HepG2 (cell line): ENCODE measurements around the gene PRMT5. TPM values are rescaled to one million over a fixed set of nuclear protein-coding genes. Genes with fewer than 3 reads are reported as not detected.

Experiments used
- ARID4A ChIP-seq: sonication (generic); formaldehyde crosslinking; IDR thresholded peaks from 2 replicates; pipeline ENCODE4 v1.5.0; 2020; ENCODE audit warnings: mild to moderate bottlenecking, missing genetic modification reagents, borderline replicate concordance
- CBX5 ChIP-seq: sonication (generic); formaldehyde crosslinking; IDR thresholded peaks from 2 replicates; pipeline ENCODE4 v1.4.0; 2020; ENCODE audit warnings: missing genetic modification reagents, borderline replicate concordance
- DBP ChIP-seq: sonication (generic); formaldehyde crosslinking; IDR thresholded peaks from 2 replicates; pipeline ENCODE4 v1.4.0; 2020; ENCODE audit warnings: missing genetic modification reagents; ENCODE audit errors: not compliant biosample characterization
- HDAC1 ChIP-seq: sonication (generic); formaldehyde crosslinking; IDR thresholded peaks from 2 replicates; pipeline ENCODE4 v1.5.1; 2020; ENCODE audit warnings: mild to moderate bottlenecking, missing genetic modification reagents
- ISX ChIP-seq: sonication (generic); formaldehyde crosslinking; conservative IDR thresholded peaks from 2 replicates; pipeline ENCODE4 v1.5.0; 2020; ENCODE audit warnings: missing genetic modification reagents
- KAT8 ChIP-seq: IDR thresholded peaks from 2 replicates; pipeline ENCODE4 v1.6.1; 2016; ENCODE audit warnings: missing genetic modification reagents, missing compliant biosample characterization
- MLLT10 ChIP-seq: sonication (generic); formaldehyde crosslinking; IDR thresholded peaks from 2 replicates; pipeline ENCODE4 v1.4.0; 2020; ENCODE audit warnings: missing genetic modification reagents
- NFE2L2 ChIP-seq: fragments of 150-350 bp; IDR thresholded peaks from 2 replicates; pipeline ENCODE4 v1.6.1; 2014; ENCODE audit warnings: low read length
- RCOR2 ChIP-seq: IDR thresholded peaks from 2 replicates; pipeline ENCODE4 v1.6.1; 2016; ENCODE audit warnings: missing biosample characterization, missing genetic modification reagents
- SP1 ChIP-seq, 2 experiments: fragments of 450-650 bp in 1 of 2; sonication (generic) in 1 of 2; formaldehyde crosslinking in 1 of 2; IDR thresholded peaks; 2 replicates each; pipeline versions ENCODE4 v1.4.0 to v1.6.1; 2016 to 2020; ENCODE audit warnings: missing genetic modification reagents in 1 of 2
- TRIM24 ChIP-seq: sonication (generic); formaldehyde crosslinking; IDR thresholded peaks from 2 replicates; pipeline ENCODE4 v1.8.0; 2022; ENCODE audit warnings: mild to moderate bottlenecking, missing genetic modification reagents
- YEATS4 ChIP-seq: sonication (generic); formaldehyde crosslinking; IDR thresholded peaks from 2 replicates; pipeline ENCODE4 v1.4.0; 2020; ENCODE audit warnings: missing genetic modification reagents, borderline replicate concordance
- ZBTB4 ChIP-seq: sonication (generic); formaldehyde crosslinking; IDR thresholded peaks from 2 replicates; pipeline ENCODE4 v1.4.0; 2020; ENCODE audit warnings: missing genetic modification reagents, mild to moderate bottlenecking, borderline replicate concordance
- ZNF513 ChIP-seq: sonication (generic); formaldehyde crosslinking; conservative IDR thresholded peaks from 2 replicates; pipeline ENCODE4 v1.5.0; 2020; ENCODE audit warnings: missing genetic modification reagents
- ZNF549 ChIP-seq: sonication (generic); formaldehyde crosslinking; IDR thresholded peaks from 2 replicates; pipeline ENCODE4 v1.5.0; 2020; ENCODE audit warnings: missing genetic modification reagents
- ZNF672 ChIP-seq: sonication (generic); formaldehyde crosslinking; IDR thresholded peaks from 2 replicates; pipeline ENCODE4 v1.8.1; 2022; ENCODE audit warnings: missing genetic modification reagents
- ZNF704 ChIP-seq: sonication (generic); formaldehyde crosslinking; IDR thresholded peaks from 2 replicates; pipeline ENCODE4 v1.8.1; 2023; ENCODE audit warnings: mild to moderate bottlenecking, inconsistent platforms, moderate library complexity, missing genetic modification reagents, borderline replicate concordance
- polyA plus RNA-seq, 8 experiments: library from polyadenylated mRNA; depleted of rRNA in 3 of 8; stranded (reverse) in 7 of 8; unstranded in 1 of 8; fragments of >200 nt; fragmentation: Illumina TruSeq in 4 of 8; extraction: Trizol in 4 of 8; gene quantifications; 2 replicates each; pipeline versions ENCODE4 v1.2.1 to v1.2.3, GENCODE V29; 2011 to 2016; ENCODE audit warnings: low read depth in 4 of 8, missing spikeins in 1 of 8, mixed read lengths in 1 of 8; ENCODE audit not compliant: insufficient read depth in 1 of 8
- total RNA-seq, 5 experiments: library from RNA; depleted of rRNA; stranded (reverse); fragments of >200 nt; fragmentation: Illumina TruSeq; extraction: Trizol; gene quantifications; 2 replicates each; pipeline ENCODE4 v1.2.3, GENCODE V29; 2016; ENCODE audit warnings: low read depth in 1 of 5

PRMT5 gene
- total and polyA plus RNA-seq, 2 of the 13 experiments (the other 11 are each of a cell fraction or from before 2014, with no cell fraction given) = 210 to 354 TPM

GRCh38 chr14:22872033-22872832 is 56.9 kb downstream of the PRMT5 start (continued):
- TF ChIP-seq ZNF513 (CRISPR knock-in tag) (0 out of 2 replicates have a peak, but pooled peaks have one; percentile 82), KAT8 (peak; percentile 44; the same call in 1 of the 2 replicates), ZNF549 (CRISPR knock-in tag) (no peak), ZNF672 (CRISPR knock-in tag) (no peak), NFE2L2 (peak; percentile 45; the same call in 1 of the 2 replicates), MLLT10 (CRISPR knock-in tag) (no peak), ZNF704 (peak; percentile 24; the same call in 1 of the 2 replicates), YEATS4 (CRISPR knock-in tag) (no peak), DBP (no peak), CBX5 (CRISPR knock-in tag) (peak; percentile 10; the same call in 1 of the 2 replicates), SP1 (IDR thresholded peaks at IDR 0.05) (no peak), SP1 (CRISPR knock-in tag; IDR thresholded peaks at IDR 0.05) (peak; percentile 46; the same call in 1 of the 2 replicates), ISX (CRISPR knock-in tag) (no peak; the same call in 1 of the 2 replicates), TRIM24 (no peak), ARID4A (CRISPR knock-in tag) (no peak; the same call in none of the 2 replicates), RCOR2 (peak; percentile 42; the same call in 1 of the 2 replicates), ZBTB4 (CRISPR knock-in tag) (no peak), HDAC1 (CRISPR knock-in tag) (no peak; the same call in 1 of the 2 replicates)
